Measurements from ENCODE around the gene HOXA7.

DNA sequence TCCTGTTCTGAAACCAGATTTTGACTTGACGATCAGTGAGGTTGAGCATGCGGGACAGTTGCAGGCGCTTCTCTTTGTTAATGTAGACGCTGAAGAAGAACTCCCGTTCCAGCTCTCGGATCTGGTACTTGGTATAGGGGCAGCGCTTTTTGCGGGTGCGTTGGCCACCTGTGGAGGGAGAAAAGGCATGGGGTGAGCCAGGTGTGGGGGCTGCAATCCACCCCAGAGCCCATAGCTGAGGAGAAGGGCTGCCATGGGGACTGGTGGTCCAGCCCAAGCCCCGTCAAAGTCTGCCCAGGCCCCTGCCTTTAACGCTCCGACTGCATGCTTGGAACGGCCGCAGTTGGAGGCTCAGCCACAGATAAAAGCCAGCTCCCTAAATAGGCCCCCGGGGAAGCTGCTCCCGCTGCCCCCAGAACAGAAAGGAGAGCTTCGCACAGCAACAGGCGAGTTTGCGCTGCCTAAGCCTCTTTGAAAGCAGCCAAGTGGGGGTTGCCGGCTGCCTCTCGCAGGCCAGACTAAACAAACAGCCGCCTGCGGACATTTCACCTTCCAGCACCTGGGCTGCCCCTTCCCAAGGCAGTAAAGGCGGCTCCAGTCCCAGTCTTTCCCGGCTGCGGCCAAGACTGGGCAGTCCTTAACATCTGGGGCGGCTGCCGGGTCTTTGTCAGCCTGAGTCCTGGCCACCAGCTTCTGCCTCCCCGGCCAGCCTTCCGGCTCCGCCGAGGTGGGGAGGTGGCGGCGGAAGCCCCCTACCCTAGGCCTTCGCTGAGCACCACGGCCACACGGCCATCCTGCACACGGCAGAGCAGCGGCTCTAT lies 26.6 kb upstream of the HOXA7 start:
- TF ChIP-seq, protein P1, sequence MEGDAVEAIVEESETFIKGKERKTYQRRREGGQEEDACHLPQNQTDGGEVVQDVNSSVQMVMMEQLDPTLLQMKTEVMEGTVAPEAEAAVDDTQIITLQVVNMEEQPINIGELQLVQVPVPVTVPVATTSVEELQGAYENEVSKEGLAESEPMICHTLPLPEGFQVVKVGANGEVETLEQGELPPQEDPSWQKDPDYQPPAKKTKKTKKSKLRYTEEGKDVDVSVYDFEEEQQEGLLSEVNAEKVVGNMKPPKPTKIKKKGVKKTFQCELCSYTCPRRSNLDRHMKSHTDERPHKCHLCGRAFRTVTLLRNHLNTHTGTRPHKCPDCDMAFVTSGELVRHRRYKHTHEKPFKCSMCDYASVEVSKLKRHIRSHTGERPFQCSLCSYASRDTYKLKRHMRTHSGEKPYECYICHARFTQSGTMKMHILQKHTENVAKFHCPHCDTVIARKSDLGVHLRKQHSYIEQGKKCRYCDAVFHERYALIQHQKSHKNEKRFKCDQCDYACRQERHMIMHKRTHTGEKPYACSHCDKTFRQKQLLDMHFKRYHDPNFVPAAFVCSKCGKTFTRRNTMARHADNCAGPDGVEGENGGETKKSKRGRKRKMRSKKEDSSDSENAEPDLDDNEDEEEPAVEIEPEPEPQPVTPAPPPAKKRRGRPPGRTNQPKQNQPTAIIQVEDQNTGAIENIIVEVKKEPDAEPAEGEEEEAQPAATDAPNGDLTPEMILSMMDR (IDR thresholded peaks at IDR 0.05), result no peak
- TF ChIP-seq POLR2A (IDR thresholded peaks at IDR 0.05), result no peak
